GM12873 (cell line): ENCODE results near the gene PIH1D1.

ENCODE experiments used
- CTCF ChIP-seq: IDR thresholded peaks from 2 replicates; pipeline ENCODE4 v1.5.1; 2012; ENCODE audit warnings: low read depth, mild to moderate bottlenecking, moderate library complexity, low read length, control low read depth; ENCODE audit not compliant: insufficient read depth; ENCODE audit errors: missing control alignments

PIH1D1 gene

GRCh38 chr19:49441210-49441959 lies 10.2 kb downstream of the PIH1D1 start, which contains the start of gene SLC17A7:
Gene SLC17A7 (minus strand): TSS chr19:49441527. CDS start chr19:49441379, 148 bp downstream.
- no peak for TF ChIP-seq CTCF

GRCh38 chr19:49440439-49441209 lies 11.0 kb downstream of the PIH1D1 start:
- no peak for TF ChIP-seq CTCF

- TF ChIP-seq CTCF = no peak
Measured at GRCh38 chr19:49439836-49440235, 11.8 kb downstream of the PIH1D1 start.

GRCh38 chr19:49438261-49438660 lies 13.4 kb downstream of the PIH1D1 start:
- no peak for TF ChIP-seq CTCF

GRCh38 chr19:49437231-49437630 lies 14.4 kb downstream of the PIH1D1 start:
- TF ChIP-seq CTCF = no peak

- TF ChIP-seq CTCF = no peak
Measured at GRCh38 chr19:49436381-49437017, 15.1 kb downstream of the PIH1D1 start.

- TF ChIP-seq CTCF = no peak
Measured at GRCh38 chr19:49435670-49436069, 15.9 kb downstream of the PIH1D1 start.
